Prostate gland (tissue), 2 donors: ENCODE data around the gene PKP4. TPM values are rescaled to one million over a fixed set of nuclear protein-coding genes. Genes with fewer than 3 reads are reported as not detected.

Experiments
- DNase-seq: peaks from one replicate; pipeline ENCODE4 v3.0.0-alpha.2; 2019; ENCODE audit warnings: low spot score
- H3K27ac ChIP-seq, 2 donors: fragments of 200-600 bp; sonication (generic); 2 replicates each; pipeline ENCODE4 v1.5.1; 2017 to 2019
- H3K27me3 ChIP-seq: fragments of 200-600 bp; sonication (generic); replicated peaks from 2 replicates; pipeline ENCODE4 v1.5.1; 2019; ENCODE audit not compliant: insufficient read depth
- H3K36me3 ChIP-seq, 2 donors: fragments of 200-600 bp; sonication (generic); 1 replicate in 1 of 2; 2 replicates in 1 of 2; pipeline versions ENCODE4 v1.5.1 to v1.8.1; 2017 to 2019
- H3K4me1 ChIP-seq: fragments of 200-600 bp; sonication (generic); replicated peaks from 2 replicates; pipeline ENCODE4 v1.5.1; 2019
- H3K4me3 ChIP-seq, 2 donors: fragments of 200-600 bp; sonication (generic); 2 replicates each; pipeline ENCODE4 v1.5.1; 2017 to 2019
- H3K9me3 ChIP-seq: fragments of 200-600 bp; sonication (generic); 2 replicates; pipeline ENCODE4 v1.5.1; 2017
- CTCF ChIP-seq, 4 experiments: fragments of 200-600 bp in 2 of 4; fragments of 450-650 bp in 2 of 4; sonication (generic) in 2 of 4; IDR thresholded peaks; 1 replicate in 3 of 4; 2 replicates in 1 of 4; pipeline ENCODE4 v1.5.1; 2016 to 2019; ENCODE audit warnings: antibody characterized with exemption in 4 of 4, mild to moderate bottlenecking in 2 of 4, moderate library complexity in 2 of 4
- POLR2A ChIP-seq: fragments of 450-650 bp; IDR thresholded peaks from one replicate; pipeline ENCODE4 v1.6.1; 2016; ENCODE audit warnings: antibody characterized with exemption, mild to moderate bottlenecking
- POLR2AphosphoS5 ChIP-seq: sonication (generic); formaldehyde crosslinking; IDR thresholded peaks from one replicate; pipeline ENCODE4 v1.6.1; 2017; ENCODE audit warnings: antibody characterized with exemption
- WGBS: methylation state at CpG from one replicate; pipeline ENCODE4 v1.1.5; 2018; 5-methylcytosine and 5-hydroxymethylcytosine counted together
- intact Hi-C: fragments of 100-400 bp; cut with DNase I; formaldehyde crosslinking; loops from one replicate; pipeline ENCODE4 v1.14.2; 2022
- total RNA-seq, 2 donors: library from RNA; depleted of rRNA; stranded (reverse); fragments of >200 nt; gene quantifications; one replicate each; pipeline ENCODE4 v1.1.0, GENCODE V29; 2016

PKP4 gene
- total RNA-seq, 2 donors from 2014 or later: 49.0 to 57.9 TPM

- Histone ChIP-seq H3K4me3 (no peak overlapping the region), H3K4me1 (peaks cover 11% of the 10 kb centered on the region), H3K27me3 (no peaks in the 10 kb centered on the region), H3K9me3 (no peaks in the 10 kb centered on the region), H3K27ac (peak overlapping the region in 1 of 2 donors; percentile 66), H3K36me3 (no peaks in the 10 kb centered on the region)
- no peak for DNase-seq
- TF ChIP-seq POLR2A: no peak
- TF ChIP-seq CTCF (IDR thresholded peaks at IDR 0.05): no peak
- TF ChIP-seq POLR2AphosphoS5: no peak
- 72% methylated on average over 9 of the region's 9 CpGs for WGBS
- intact Hi-C loops: no loop called here
Measured at GRCh38 chr2:158722266-158723105, 265.7 kb downstream of the PKP4 start.

- H3K27me3 ChIP-seq: no peaks in the 10 kb centered on the region
- peaks cover 11% of the 10 kb centered on the region for H3K4me1 ChIP-seq
- no peaks in the 10 kb centered on the region for H3K9me3 ChIP-seq
- H3K36me3 ChIP-seq: no peaks in the 10 kb centered on the region
- peak overlapping the region; percentile 66 to 69 for H3K27ac ChIP-seq
- no peak for DNase-seq
- intact Hi-C loops: no loop called here
- WGBS: 57% methylated on average over 8 of the region's 8 CpGs
- TF ChIP-seq CTCF (IDR thresholded peaks at IDR 0.05) (no peak), POLR2AphosphoS5 (no peak), POLR2A (no peak)
- H3K4me3 ChIP-seq: no peak overlapping the region
Measured at GRCh38 chr2:158723181-158723838, 266.6 kb downstream of the PKP4 start.

GRCh38 chr2:158723921-158724802, 267.4 kb downstream of the PKP4 start:
- peak; percentile 79 for DNase-seq
- WGBS: 31% methylated on average over 12 of the region's 12 CpGs
- Histone ChIP-seq H3K4me3 (no peak overlapping the region), H3K27me3 (no peaks in the 10 kb centered on the region), H3K27ac (peak overlapping the region; percentile 66 to 69), H3K9me3 (no peaks in the 10 kb centered on the region), H3K36me3 (no peaks in the 10 kb centered on the region), H3K4me1 (peaks cover 11% of the 10 kb centered on the region)
- TF ChIP-seq POLR2A (no peak), CTCF (IDR thresholded peaks at IDR 0.05) (peak in 3 of 4 experiments; percentile 35 to 47 (median 44)), POLR2AphosphoS5 (peak; percentile 37)
- intact Hi-C loops: no loop called here

- H3K36me3 ChIP-seq: no peaks in the 10 kb centered on the region
- peak overlapping the region; percentile 66 to 69 for H3K27ac ChIP-seq
Measured at GRCh38 chr2:158724803-158725381, 268.1 kb downstream of the PKP4 start.

More at GRCh38 chr2:158724803-158725381, 268.1 kb downstream of the PKP4 start:
- 14% methylated on average over 8 of the region's 8 CpGs for WGBS
- TF ChIP-seq POLR2AphosphoS5 (peak; percentile 57), CTCF (IDR thresholded peaks at IDR 0.05) (no peak)
- H3K27me3 ChIP-seq: no peaks in the 10 kb centered on the region
- no peaks in the 10 kb centered on the region for H3K9me3 ChIP-seq
- DNase-seq: peak; percentile 76
- H3K4me1 ChIP-seq: peaks cover 11% of the 10 kb centered on the region
- no peak overlapping the region for H3K4me3 ChIP-seq
- intact Hi-C loops: no loop called here
